ENCODE results near the gene ITPR2.

DNA sequence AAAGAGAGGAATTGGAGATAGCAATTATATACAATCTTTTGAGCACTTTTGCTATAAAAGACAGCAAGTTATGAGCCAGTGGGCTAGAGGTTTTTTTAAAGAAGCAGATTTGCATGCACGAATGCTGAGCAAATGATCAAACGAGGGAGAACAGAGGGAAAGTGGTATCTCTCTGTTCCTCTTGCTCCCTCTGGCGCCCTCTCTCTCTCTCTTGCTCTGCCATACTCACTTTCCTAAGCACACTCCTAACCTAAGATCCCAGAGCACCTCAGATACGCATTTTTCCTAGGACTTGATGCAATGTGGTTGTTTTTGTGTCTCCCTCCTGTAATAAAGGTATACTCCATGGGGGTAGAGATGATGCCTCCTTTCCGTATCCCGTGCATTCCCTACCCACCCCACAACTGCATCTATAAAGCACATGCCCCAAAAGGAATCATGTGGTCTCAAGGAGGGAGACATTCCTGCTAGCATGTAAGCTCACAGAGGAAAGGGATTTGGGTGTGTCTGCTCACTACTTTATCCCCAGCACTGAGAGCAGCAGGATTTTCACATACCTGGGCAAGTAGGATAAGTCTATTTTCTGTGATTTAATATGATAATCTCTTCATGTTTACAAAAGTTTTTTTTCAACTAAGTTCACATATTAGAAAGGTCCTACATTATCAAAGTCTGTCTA lies 367.4 kb downstream of the ITPR2 start:
- TF ChIP-seq, protein P1, sequence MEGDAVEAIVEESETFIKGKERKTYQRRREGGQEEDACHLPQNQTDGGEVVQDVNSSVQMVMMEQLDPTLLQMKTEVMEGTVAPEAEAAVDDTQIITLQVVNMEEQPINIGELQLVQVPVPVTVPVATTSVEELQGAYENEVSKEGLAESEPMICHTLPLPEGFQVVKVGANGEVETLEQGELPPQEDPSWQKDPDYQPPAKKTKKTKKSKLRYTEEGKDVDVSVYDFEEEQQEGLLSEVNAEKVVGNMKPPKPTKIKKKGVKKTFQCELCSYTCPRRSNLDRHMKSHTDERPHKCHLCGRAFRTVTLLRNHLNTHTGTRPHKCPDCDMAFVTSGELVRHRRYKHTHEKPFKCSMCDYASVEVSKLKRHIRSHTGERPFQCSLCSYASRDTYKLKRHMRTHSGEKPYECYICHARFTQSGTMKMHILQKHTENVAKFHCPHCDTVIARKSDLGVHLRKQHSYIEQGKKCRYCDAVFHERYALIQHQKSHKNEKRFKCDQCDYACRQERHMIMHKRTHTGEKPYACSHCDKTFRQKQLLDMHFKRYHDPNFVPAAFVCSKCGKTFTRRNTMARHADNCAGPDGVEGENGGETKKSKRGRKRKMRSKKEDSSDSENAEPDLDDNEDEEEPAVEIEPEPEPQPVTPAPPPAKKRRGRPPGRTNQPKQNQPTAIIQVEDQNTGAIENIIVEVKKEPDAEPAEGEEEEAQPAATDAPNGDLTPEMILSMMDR (IDR thresholded peaks at IDR 0.05): no peak
- no peak for TF ChIP-seq POLR2A (IDR thresholded peaks at IDR 0.05)

Measured in lower leg skin (tissue), 3 donors.